Breast epithelium (tissue), 4 donors: ENCODE measurements around the gene UGP2. TPM values are rescaled to one million over a fixed set of nuclear protein-coding genes. Genes with fewer than 3 reads are reported as not detected.
A peak's percentile ranks its signal among the peaks of the same experiment; 100 is the strongest.

Source experiments
- DNase-seq, 2 donors: peaks; one replicate each; pipeline ENCODE4 v3.0.0-alpha.2; 2019; ENCODE audit warnings: low spot score in 2 of 2
- H3K27ac ChIP-seq, 2 donors: fragments of 200-600 bp; sonication (generic) in 1 of 2; one replicate each; pipeline ENCODE4 v1.5.1; 2016 to 2019; ENCODE audit warnings: mild to moderate bottlenecking in 1 of 2
- H3K27me3 ChIP-seq, 2 donors: fragments of 200-600 bp; sonication (generic) in 1 of 2; one replicate each; pipeline versions ENCODE4 v1.5.1 to v1.6.0; 2017 to 2019; ENCODE audit warnings: control low read depth in 1 of 2, mild to moderate bottlenecking in 1 of 2
- H3K36me3 ChIP-seq: fragments of 200-600 bp; one replicate; pipeline ENCODE4 v1.5.1; 2019
- H3K4me1 ChIP-seq, 2 donors: fragments of 200-600 bp; sonication (generic); one replicate each; pipeline ENCODE4 v1.5.1; 2016 to 2019; ENCODE audit warnings: control low read depth in 1 of 2
- H3K4me3 ChIP-seq, 3 donors: fragments of 200-600 bp; sonication (generic); 1 replicate in 2 of 3; 2 replicates in 1 of 3; pipeline ENCODE4 v1.5.1; 2016 to 2019; ENCODE audit warnings: mild to moderate bottlenecking in 3 of 3, moderate library complexity in 2 of 3
- H3K9me3 ChIP-seq, 2 donors: fragments of 200-600 bp; sonication (generic) in 1 of 2; one replicate each; pipeline ENCODE4 v1.5.1; 2016 to 2019; ENCODE audit warnings: control low read depth in 1 of 2
- CTCF ChIP-seq, 3 donors: fragments of 450-650 bp; IDR thresholded peaks; one replicate each; pipeline ENCODE4 v1.5.1; 2016 to 2017; ENCODE audit warnings: antibody characterized with exemption in 3 of 3, mild to moderate bottlenecking in 3 of 3, moderate library complexity in 3 of 3
- POLR2A ChIP-seq: fragments of 450-650 bp; IDR thresholded peaks from one replicate; pipeline ENCODE4 v1.6.1; 2016; ENCODE audit warnings: antibody characterized with exemption, mild to moderate bottlenecking, moderate library complexity
- POLR2AphosphoS5 ChIP-seq, 3 donors: sonication (generic); formaldehyde crosslinking; IDR thresholded peaks; one replicate each; pipeline ENCODE4 v1.6.1; 2017; ENCODE audit warnings: antibody characterized with exemption in 3 of 3
- intact Hi-C: fragments of 100-400 bp; cut with DNase I; formaldehyde crosslinking; loops from one replicate; pipeline ENCODE4 v1.15.1; 2023; ENCODE audit warnings: low total_unique reads
- total RNA-seq, 3 donors: library from RNA; depleted of rRNA; stranded (reverse); fragments of >200 nt; gene quantifications; one replicate each; pipeline ENCODE4 v1.1.0, GENCODE V29; 2016

Gene UGP2
- 100 to 1,000 TPM; 147 to 337 (median 204) TPM for total RNA-seq

- H3K9me3 ChIP-seq = no peaks in the 10 kb centered on the region
- TF ChIP-seq CTCF (IDR thresholded peaks at IDR 0.05) (no peak), POLR2AphosphoS5 (IDR thresholded peaks at IDR 0.05) (peak; percentile 65 to 69 (median 68)), POLR2A (no peak)
- H3K36me3 ChIP-seq = no peaks in the 10 kb centered on the region
- peak; percentile 81 to 93 for DNase-seq
- no peaks in the 10 kb centered on the region for H3K4me1 ChIP-seq
- peak within 1 kb of the TSS; percentile 79 to 92 (median 88) for H3K4me3 ChIP-seq
- H3K27ac ChIP-seq = peak within 1 kb of the TSS; percentile 98
- intact Hi-C loops = no loop called here
- H3K27me3 ChIP-seq = no peaks in the 10 kb centered on the region
Measured at GRCh38 chr2:63841254-63842022, at the start of gene UGP2. Gene UGP2 (plus strand): TSS chr2:63841896. CDS start chr2:63842186, 290 bp downstream.

- H3K36me3 ChIP-seq = no peaks in the 10 kb centered on the region
- no peaks in the 10 kb centered on the region for H3K4me1 ChIP-seq
- intact Hi-C loops = loop anchor here (5.0 kb wide), 1 partner anchor 170 kb away; no protein-coding TSS in a partner anchor
- TF ChIP-seq POLR2A (no peak), POLR2AphosphoS5 (IDR thresholded peaks at IDR 0.05) (no peak), CTCF (IDR thresholded peaks at IDR 0.05) (no peak)
- H3K4me3 ChIP-seq = no peak overlapping the region
- H3K27ac ChIP-seq = no peak overlapping the region
- H3K27me3 ChIP-seq = no peaks in the 10 kb centered on the region
- no peaks in the 10 kb centered on the region for H3K9me3 ChIP-seq
- DNase-seq = no peak
Measured at GRCh38 chr2:63792530-63792929, 49.2 kb upstream of the UGP2 start.

GRCh38 chr2:63796366-63796765 is 45.3 kb upstream of the UGP2 start:
- Histone ChIP-seq H3K27me3 (no peaks in the 10 kb centered on the region), H3K4me1 (no peaks in the 10 kb centered on the region), H3K4me3 (no peak overlapping the region), H3K36me3 (no peaks in the 10 kb centered on the region), H3K9me3 (no peaks in the 10 kb centered on the region), H3K27ac (no peak overlapping the region)
- intact Hi-C loops = no loop called here
- TF ChIP-seq CTCF (IDR thresholded peaks at IDR 0.05) = no peak
- no peak for TF ChIP-seq POLR2AphosphoS5 (IDR thresholded peaks at IDR 0.05)
- TF ChIP-seq POLR2A = no peak
- DNase-seq = no peak

- H3K27ac ChIP-seq = no peak overlapping the region
- no peak for DNase-seq
- intact Hi-C loops = no loop called here
- H3K4me3 ChIP-seq = no peak overlapping the region
- H3K36me3 ChIP-seq = no peaks in the 10 kb centered on the region
- H3K4me1 ChIP-seq = no peaks in the 10 kb centered on the region
- no peaks in the 10 kb centered on the region for H3K27me3 ChIP-seq
- no peak for TF ChIP-seq CTCF (IDR thresholded peaks at IDR 0.05)
- TF ChIP-seq POLR2AphosphoS5 (IDR thresholded peaks at IDR 0.05) = no peak
- TF ChIP-seq POLR2A = no peak
- no peaks in the 10 kb centered on the region for H3K9me3 ChIP-seq
Measured at GRCh38 chr2:63796796-63797195, 44.9 kb upstream of the UGP2 start.

GRCh38 chr2:63801455-63801854 is 40.2 kb upstream of the UGP2 start:
- intact Hi-C loops = loop anchor here (5.0 kb wide), 1 partner anchor 1666 kb away; no protein-coding TSS in a partner anchor
- no peak for DNase-seq
- TF ChIP-seq CTCF (IDR thresholded peaks at IDR 0.05) (no peak), POLR2A (no peak), POLR2AphosphoS5 (IDR thresholded peaks at IDR 0.05) (no peak)
- H3K4me1 ChIP-seq = no peaks in the 10 kb centered on the region
- no peak overlapping the region for H3K4me3 ChIP-seq
- no peak overlapping the region for H3K27ac ChIP-seq
- no peaks in the 10 kb centered on the region for H3K36me3 ChIP-seq
- H3K9me3 ChIP-seq = no peaks in the 10 kb centered on the region
- H3K27me3 ChIP-seq = no peaks in the 10 kb centered on the region
